H9 (cell line): Measurements from ENCODE around the gene METTL3. TPM values are rescaled to one million over a fixed set of nuclear protein-coding genes. Genes with fewer than 3 reads are reported as not detected.

Source experiments
- DNase-seq: peaks from one replicate; pipeline ENCODE4 v3.0.0-alpha.2; 2017
- H2AFZ ChIP-seq: one replicate; pipeline ENCODE4 v1.6.1; 2013; ENCODE audit warnings: mild to moderate bottlenecking, low read length, control low read depth, moderate library complexity
- H2AK5ac ChIP-seq: 2 replicates; pipeline ENCODE4 v1.6.1; 2013; ENCODE audit warnings: low read length, control low read depth, mixed read lengths; ENCODE audit not compliant: insufficient read length
- H2BK120ac ChIP-seq: one replicate; pipeline ENCODE4 v1.6.1; 2013; ENCODE audit warnings: low read depth, mild to moderate bottlenecking, low read length, control low read depth, inconsistent platforms; ENCODE audit not compliant: poor library complexity, severe bottlenecking
- H2BK12ac ChIP-seq: 2 replicates; pipeline ENCODE4 v1.6.1; 2013; ENCODE audit warnings: low read length, control low read depth, mixed read lengths, low read depth; ENCODE audit not compliant: insufficient read length
- H2BK15ac ChIP-seq: 2 replicates; pipeline ENCODE4 v1.6.1; 2013; ENCODE audit warnings: low read depth, low read length, control low read depth
- H2BK20ac ChIP-seq: one replicate; pipeline ENCODE4 v1.6.1; 2013; ENCODE audit warnings: low read depth, mild to moderate bottlenecking, low read length, control low read depth, inconsistent platforms; ENCODE audit not compliant: poor library complexity, severe bottlenecking
- H2BK5ac ChIP-seq: 2 replicates; pipeline ENCODE4 v1.6.1; 2013; ENCODE audit warnings: low read length, control low read depth, mixed read lengths; ENCODE audit not compliant: insufficient read length
- H3K14ac ChIP-seq: 2 replicates; pipeline ENCODE4 v1.6.1; 2013; ENCODE audit warnings: low read length, control low read depth; ENCODE audit not compliant: insufficient read depth
- H3K18ac ChIP-seq: 2 replicates; pipeline ENCODE4 v1.6.1; 2013; ENCODE audit warnings: low read depth, mild to moderate bottlenecking, mixed read lengths, low read length, control low read depth; ENCODE audit not compliant: insufficient read length
- H3K23ac ChIP-seq: 2 replicates; pipeline ENCODE4 v1.6.1; 2013; ENCODE audit warnings: low read length, control low read depth, mixed read lengths, low read depth; ENCODE audit not compliant: insufficient read length
- H3K23me2 ChIP-seq: 2 replicates; pipeline ENCODE4 v1.6.1; 2013; ENCODE audit warnings: low read depth, mild to moderate bottlenecking, mixed read lengths, low read length, control low read depth; ENCODE audit not compliant: insufficient read length, poor library complexity, severe bottlenecking
- H3K27ac ChIP-seq: 2 replicates; pipeline ENCODE4 v1.5.1; 2013; ENCODE audit warnings: low read length, control low read depth, mixed read lengths, low read depth; ENCODE audit not compliant: insufficient read length
- H3K27me3 ChIP-seq: 2 replicates; pipeline ENCODE4 v1.6.1; 2013; ENCODE audit warnings: low read length, control low read depth, inconsistent platforms; ENCODE audit not compliant: insufficient read depth
- H3K4ac ChIP-seq: 2 replicates; pipeline ENCODE4 v1.6.1; 2013; ENCODE audit warnings: low read depth, mild to moderate bottlenecking, control low read depth, inconsistent platforms, low read length, moderate library complexity
- H3K4me1 ChIP-seq: 2 replicates; pipeline ENCODE4 v1.6.1; 2013; ENCODE audit warnings: low read length, control low read depth, inconsistent platforms; ENCODE audit not compliant: insufficient read depth
- H3K4me2 ChIP-seq: 2 replicates; pipeline ENCODE4 v1.6.1; 2013; ENCODE audit warnings: low read length, control low read depth, mixed read lengths; ENCODE audit not compliant: insufficient read length, insufficient read depth
- H3K56ac ChIP-seq: 2 replicates; pipeline ENCODE4 v1.6.1; 2013; ENCODE audit warnings: low read depth, mild to moderate bottlenecking, mixed read lengths, low read length, control low read depth; ENCODE audit not compliant: insufficient read length
- H3K79me1 ChIP-seq: 2 replicates; pipeline ENCODE4 v1.6.1; 2013; ENCODE audit warnings: low read depth, mild to moderate bottlenecking, moderate library complexity, low read length, control low read depth, inconsistent platforms; ENCODE audit not compliant: insufficient read depth, poor library complexity, severe bottlenecking
- H3K79me2 ChIP-seq: 2 replicates; pipeline ENCODE4 v1.6.1; 2013; ENCODE audit warnings: low read length, control low read depth, inconsistent platforms; ENCODE audit not compliant: insufficient read depth
- H3K9ac ChIP-seq: 2 replicates; pipeline ENCODE4 v1.6.1; 2013; ENCODE audit warnings: low read length, control low read depth, mixed read lengths; ENCODE audit not compliant: insufficient read length; ENCODE audit errors: extremely low read depth
- H3K9me3 ChIP-seq: one replicate; pipeline ENCODE4 v1.6.1; 2013; ENCODE audit warnings: low read depth, low read length, inconsistent platforms; ENCODE audit not compliant: control insufficient read depth
- H3T11ph ChIP-seq: one replicate; pipeline ENCODE4 v1.6.1; 2013; ENCODE audit warnings: mild to moderate bottlenecking, low read length, control low read depth, inconsistent platforms
- H4K20me1 ChIP-seq: one replicate; pipeline ENCODE4 v1.6.1; 2013; ENCODE audit not compliant: control insufficient read depth, insufficient read length, insufficient read depth
- H4K5ac ChIP-seq: 2 replicates; pipeline ENCODE4 v1.6.1; 2013; ENCODE audit warnings: low read depth, mild to moderate bottlenecking, mixed read lengths, low read length, control low read depth; ENCODE audit not compliant: insufficient read length
- H4K8ac ChIP-seq: replicated peaks from 2 replicates; pipeline ENCODE4 v1.6.1; 2013; ENCODE audit warnings: low read length, control low read depth, mixed read lengths, low read depth; ENCODE audit not compliant: insufficient read length
- H4K91ac ChIP-seq: 2 replicates; pipeline ENCODE4 v1.6.1; 2013; ENCODE audit warnings: low read depth, mild to moderate bottlenecking, moderate library complexity, mixed read lengths, low read length, control low read depth; ENCODE audit not compliant: insufficient read length
- H3K27ac Mint-ChIP-seq, 3 experiments: 2 replicates in 2 of 3; 3 replicates in 1 of 3; pipeline ENCODE4 v1.8.0; 2020 to 2021; ENCODE audit warnings: mixed read lengths in 3 of 3, mild to moderate bottlenecking in 1 of 3, moderate library complexity in 1 of 3
- H3K27me3 Mint-ChIP-seq: 2 replicates; pipeline ENCODE4 v1.8.0; 2021; ENCODE audit warnings: low read depth, mild to moderate bottlenecking, moderate library complexity, mixed read lengths
- H3K36me3 Mint-ChIP-seq, 3 experiments: 2 replicates in 2 of 3; 3 replicates in 1 of 3; pipeline ENCODE4 v1.8.0; 2020 to 2021; ENCODE audit warnings: low read depth in 3 of 3, mixed read lengths in 3 of 3; ENCODE audit not compliant: insufficient read depth in 1 of 3
- H3K4me1 Mint-ChIP-seq, 2 experiments: 2 replicates each; pipeline ENCODE4 v1.8.0; 2020; ENCODE audit warnings: mixed read lengths in 2 of 2
- H3K4me3 Mint-ChIP-seq, 2 experiments: 2 replicates in 1 of 2; 3 replicates in 1 of 2; pipeline ENCODE4 v1.8.0; 2020 to 2021; ENCODE audit warnings: mild to moderate bottlenecking in 2 of 2, mixed read lengths in 2 of 2, moderate library complexity in 1 of 2
- H3K9me3 Mint-ChIP-seq, 2 experiments: 2 replicates in 1 of 2; 3 replicates in 1 of 2; pipeline ENCODE4 v1.8.0; 2020; ENCODE audit warnings: mild to moderate bottlenecking in 2 of 2, mixed read lengths in 2 of 2, moderate library complexity in 1 of 2
- WGBS: extraction: QIAGEN DNeasy Blood & Tissue Kit; methylation state at CpG from one replicate; pipeline ENCODE4 v1.1.7; 2013; ENCODE audit warnings: missing lambda C conversion rate, low lambda C conversion rate, mixed read lengths; ENCODE audit not compliant: insufficient read length; ENCODE audit errors: extremely low coverage; 5-methylcytosine and 5-hydroxymethylcytosine counted together
- total RNA-seq: library from RNA; stranded (reverse); gene quantifications from 2 replicates; pipeline ENCODE4 v1.2.1, GENCODE V29; 2021
- TF ChIP-seq, protein P1 (sequence below): fragments of 200-600 bp; sonication (generic); conservative IDR thresholded peaks from 3 replicates; pipeline ENCODE4 v1.8.0; 2021; ENCODE audit warnings: antibody characterized with exemption, mild to moderate bottlenecking

Gene METTL3
- total RNA-seq, 1 experiment from 2014 or later = 84.1 TPM

DNA sequence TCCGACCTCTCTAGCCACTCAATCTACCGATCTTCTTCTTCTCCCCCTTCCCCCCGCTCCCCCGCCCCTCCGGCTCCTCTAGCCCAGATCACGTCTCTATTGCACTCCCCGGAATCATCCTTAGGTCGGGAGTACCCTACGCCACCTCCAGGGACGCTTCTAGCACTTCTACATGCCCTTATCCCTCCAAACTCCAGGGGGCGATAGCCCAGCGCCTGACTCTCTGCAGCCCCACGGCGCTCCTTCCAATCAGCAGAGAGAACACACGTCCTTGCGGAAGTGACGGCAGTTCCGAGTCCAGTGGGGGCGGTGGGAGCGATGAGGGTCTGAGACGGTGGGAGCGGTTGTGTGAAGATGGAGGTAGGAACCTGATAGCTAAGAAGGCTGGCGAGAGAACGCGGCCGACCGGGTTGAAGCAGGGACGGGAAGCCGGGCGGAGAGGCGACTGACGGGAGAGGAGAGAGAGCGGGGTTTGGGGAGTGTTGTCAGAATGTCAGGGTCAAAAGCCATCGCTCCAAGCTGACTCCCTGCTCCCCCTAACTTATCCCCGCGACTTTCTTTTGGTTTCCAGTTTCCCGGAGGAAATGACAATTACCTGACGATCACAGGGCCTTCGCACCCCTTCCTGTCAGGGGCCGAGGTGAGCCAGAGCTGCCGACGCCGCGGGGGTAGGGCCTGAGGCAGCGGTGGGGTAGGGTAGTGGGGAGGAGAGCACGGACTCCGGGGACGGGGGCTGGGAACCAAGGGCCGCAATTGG lies 34.0 kb downstream of the METTL3 start, which contains the start of the genes RAB2B and TOX4:
Gene RAB2B (minus strand): TSS at position 35 of the 757 bp plus-strand sequence. CDS start 87 bp downstream, outside the sequence.
Gene TOX4 (plus strand): TSS at position 271 of the 757 bp plus-strand sequence. CDS start 84 bp downstream, at position 355.
- Histone ChIP-seq H3K4me2 (peak within 1 kb of the TSS; percentile 93), H3K56ac (no peak within 1 kb of the TSS), H2BK120ac (no peak within 1 kb of the TSS), H3K4me1 (no peaks in the 10 kb centered on the region), H3K23ac (no peak within 1 kb of the TSS), H3K27ac (peak within 1 kb of the TSS; percentile 69), H3T11ph (no peak within 1 kb of the TSS), H3K4ac (no peak within 1 kb of the TSS), H2BK12ac (no peak within 1 kb of the TSS), H2BK20ac (no peak within 1 kb of the TSS), H3K9me3 (no peaks in the 10 kb centered on the region), H4K91ac (no peak within 1 kb of the TSS), H3K79me2 (peaks cover 1% of the 10 kb centered on the region; the same call in 1 of the 2 replicates), H3K23me2 (peaks cover 7% of the 10 kb centered on the region), H2BK15ac (no peak within 1 kb of the TSS), H4K20me1 (no peaks in the 10 kb centered on the region), H4K8ac (no peak within 1 kb of the TSS), H4K5ac (no peak within 1 kb of the TSS), H2AK5ac (no peak within 1 kb of the TSS), H3K14ac (peak within 1 kb of the TSS; percentile 73), H3K79me1 (peaks cover 5% of the 10 kb centered on the region), H2BK5ac (peak within 1 kb of the TSS; percentile 12), H2AFZ (peak within 1 kb of the TSS; percentile 89), H3K18ac (peak within 1 kb of the TSS; percentile 92), H3K9ac (peak within 1 kb of the TSS; percentile 93), H3K27me3 (no peaks in the 10 kb centered on the region)
- peak; percentile 99 for DNase-seq
- Mint-ChIP-seq H3K27me3 (no peaks in the 10 kb centered on the region), H3K36me3 (peaks cover 16 to 30% (median 29%) of the 10 kb centered on the region in 3 experiments; a peak in 6 of 7 replicates), H3K4me1 (peaks cover 8 to 13% of the 10 kb centered on the region in 2 experiments), H3K27ac (peak within 1 kb of the TSS; percentile 97 to 99 (median 97)), H3K9me3 (no peaks in the 10 kb centered on the region; a peak in 1 of 5 replicates), H3K4me3 (peak within 1 kb of the TSS; percentile 98 to 100)
- TF ChIP-seq, protein P1, sequence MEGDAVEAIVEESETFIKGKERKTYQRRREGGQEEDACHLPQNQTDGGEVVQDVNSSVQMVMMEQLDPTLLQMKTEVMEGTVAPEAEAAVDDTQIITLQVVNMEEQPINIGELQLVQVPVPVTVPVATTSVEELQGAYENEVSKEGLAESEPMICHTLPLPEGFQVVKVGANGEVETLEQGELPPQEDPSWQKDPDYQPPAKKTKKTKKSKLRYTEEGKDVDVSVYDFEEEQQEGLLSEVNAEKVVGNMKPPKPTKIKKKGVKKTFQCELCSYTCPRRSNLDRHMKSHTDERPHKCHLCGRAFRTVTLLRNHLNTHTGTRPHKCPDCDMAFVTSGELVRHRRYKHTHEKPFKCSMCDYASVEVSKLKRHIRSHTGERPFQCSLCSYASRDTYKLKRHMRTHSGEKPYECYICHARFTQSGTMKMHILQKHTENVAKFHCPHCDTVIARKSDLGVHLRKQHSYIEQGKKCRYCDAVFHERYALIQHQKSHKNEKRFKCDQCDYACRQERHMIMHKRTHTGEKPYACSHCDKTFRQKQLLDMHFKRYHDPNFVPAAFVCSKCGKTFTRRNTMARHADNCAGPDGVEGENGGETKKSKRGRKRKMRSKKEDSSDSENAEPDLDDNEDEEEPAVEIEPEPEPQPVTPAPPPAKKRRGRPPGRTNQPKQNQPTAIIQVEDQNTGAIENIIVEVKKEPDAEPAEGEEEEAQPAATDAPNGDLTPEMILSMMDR = peak; percentile 94
- WGBS = no CpG with 5 or more reads among the region's 49 CpGs
